ENCODE data around the gene TBC1D8.
"Not testable (repeated sequence)": the region's sequence is repeated elsewhere in the genome, so short reads cannot be mapped to it uniquely, and the experiment has no call there.

TBC1D8 gene

DNA sequence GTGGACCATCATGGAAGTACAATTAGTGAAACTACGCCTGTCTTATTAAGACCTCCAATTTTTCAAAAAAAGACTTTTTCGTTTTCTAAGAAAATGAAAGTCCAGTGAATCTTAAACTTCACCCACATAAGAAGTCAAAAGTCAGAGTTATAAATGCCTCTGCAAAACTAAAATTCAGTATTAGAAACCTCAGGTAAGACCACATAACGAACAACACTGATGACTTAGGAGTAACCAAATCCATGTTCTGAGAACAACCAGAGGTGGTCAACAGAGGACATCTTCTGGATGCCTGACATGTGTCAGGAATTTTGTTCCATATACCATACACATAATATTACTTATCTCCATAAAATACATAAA lies 86.7 kb downstream of the TBC1D8 start:
- no peak for DNase-seq (ENCODE audit: low spot score)

DNA sequence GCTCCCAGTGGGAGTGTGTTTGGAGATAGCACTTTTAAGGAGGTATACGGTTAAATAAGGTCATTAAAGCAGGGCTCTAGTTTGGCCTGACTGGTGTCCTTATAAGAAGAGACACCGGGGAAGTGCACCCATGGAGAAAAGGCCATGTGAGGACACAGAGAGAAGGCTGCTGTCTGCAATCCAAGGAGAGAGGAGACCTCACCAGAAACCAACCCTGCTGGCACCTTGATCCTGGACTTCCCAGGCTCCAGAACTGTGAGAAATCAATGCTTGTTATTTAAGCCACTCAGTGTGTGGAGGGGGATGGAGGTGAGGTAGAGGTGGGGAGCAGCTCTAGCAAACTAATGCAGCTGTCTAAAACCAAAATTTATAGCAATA lies 87.1 kb downstream of the TBC1D8 start:
- no peak for DNase-seq (ENCODE audit: low spot score)

DNA sequence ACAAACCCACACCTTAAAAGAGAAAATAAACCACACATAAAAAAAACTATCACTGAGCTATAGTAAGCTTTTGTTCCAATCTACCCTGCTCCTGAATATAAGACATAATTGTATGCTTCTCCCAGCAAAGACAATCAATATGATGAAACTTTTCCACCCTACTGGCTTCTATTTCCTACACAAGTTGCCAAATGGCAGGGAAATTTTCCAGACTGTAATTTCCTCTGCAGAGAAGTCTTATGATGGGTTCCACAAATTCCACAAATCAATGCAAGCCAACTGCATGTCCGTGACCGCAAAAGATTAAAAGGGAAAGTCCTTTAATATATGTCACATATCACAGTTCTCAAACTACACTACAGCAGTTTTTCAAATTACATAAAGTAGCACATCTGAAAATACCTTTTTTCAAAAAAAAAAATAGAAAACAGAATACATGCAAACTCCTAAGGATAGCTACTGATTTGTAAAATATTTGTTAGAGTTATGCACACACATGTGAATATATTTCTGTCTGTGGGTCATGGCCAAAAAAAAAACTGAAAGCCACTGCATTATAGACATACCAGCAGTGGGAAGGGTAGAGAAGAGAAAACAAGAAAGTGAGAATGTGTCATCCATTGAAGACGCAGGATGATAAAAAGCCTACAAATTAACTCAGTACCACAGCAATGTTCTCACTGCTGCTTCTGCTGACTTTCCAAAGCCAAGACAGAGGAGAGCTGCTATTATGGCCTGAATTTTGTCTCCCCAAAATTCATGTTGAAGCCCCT lies 87.6 kb downstream of the TBC1D8 start:
- DNase-seq (ENCODE audit: low spot score): no peak

DNA sequence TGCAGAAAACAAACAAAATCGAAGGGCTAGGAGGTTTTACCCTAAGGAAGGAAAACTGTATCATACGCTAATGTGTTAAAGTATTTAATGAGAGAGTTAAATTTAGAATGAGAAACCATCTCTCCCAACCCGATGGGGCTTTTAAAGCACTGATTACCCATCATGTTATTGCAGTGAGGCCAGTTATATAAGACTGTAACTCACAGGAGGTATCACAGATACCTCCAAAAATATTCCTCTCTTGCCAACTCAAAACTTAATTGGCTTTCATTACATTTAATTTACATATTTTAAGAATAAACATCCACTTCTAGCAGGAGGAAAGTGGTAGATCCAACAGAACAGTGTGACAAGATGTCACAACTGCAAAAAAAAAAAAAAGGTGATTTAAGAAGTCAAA lies 92.8 kb downstream of the TBC1D8 start:
- DNase-seq (ENCODE audit: low spot score): no peak

DNA sequence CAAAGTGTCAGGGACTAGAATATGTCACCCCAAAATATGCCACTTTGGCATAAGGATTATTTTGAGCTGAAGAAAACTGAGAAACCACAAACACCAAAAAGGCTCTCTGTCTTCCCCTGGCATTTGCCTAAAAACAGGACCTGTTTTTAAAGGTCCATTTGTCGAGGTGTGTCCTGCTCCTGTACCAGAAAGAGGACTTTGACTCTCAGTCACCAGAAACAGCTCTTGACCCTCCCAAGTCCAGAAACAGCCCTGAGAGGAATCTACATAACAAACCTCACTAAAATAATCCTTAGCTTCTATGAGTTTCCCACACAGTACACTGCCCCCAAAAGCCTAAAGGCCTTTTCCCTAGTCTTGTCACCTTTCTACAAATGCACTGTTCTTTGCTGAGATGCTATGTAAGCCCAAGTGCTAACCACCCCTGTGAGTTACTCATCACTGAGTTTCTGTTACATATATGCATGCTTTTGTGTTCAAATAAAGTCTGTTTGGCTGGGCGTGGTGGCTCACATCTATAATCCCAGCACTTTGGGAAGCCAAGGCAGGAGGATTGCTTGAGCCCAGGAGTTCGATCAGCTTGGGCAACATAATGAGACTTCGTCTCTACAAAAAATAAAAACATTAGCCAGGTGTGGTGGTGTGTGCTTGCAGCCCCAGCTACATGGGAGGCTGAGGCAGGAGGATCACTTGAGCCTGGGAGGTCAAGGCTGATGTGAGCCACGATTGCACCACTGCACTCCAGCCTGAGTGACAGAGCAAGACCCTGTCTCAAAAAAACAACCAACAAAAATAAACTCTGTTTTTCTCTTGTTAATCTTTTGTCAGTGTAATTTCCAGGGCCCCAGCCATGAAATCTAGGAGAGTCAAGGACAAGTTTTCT lies 93.9 kb downstream of the TBC1D8 start:
- DNase-seq (ENCODE audit: low spot score): no peak

DNA sequence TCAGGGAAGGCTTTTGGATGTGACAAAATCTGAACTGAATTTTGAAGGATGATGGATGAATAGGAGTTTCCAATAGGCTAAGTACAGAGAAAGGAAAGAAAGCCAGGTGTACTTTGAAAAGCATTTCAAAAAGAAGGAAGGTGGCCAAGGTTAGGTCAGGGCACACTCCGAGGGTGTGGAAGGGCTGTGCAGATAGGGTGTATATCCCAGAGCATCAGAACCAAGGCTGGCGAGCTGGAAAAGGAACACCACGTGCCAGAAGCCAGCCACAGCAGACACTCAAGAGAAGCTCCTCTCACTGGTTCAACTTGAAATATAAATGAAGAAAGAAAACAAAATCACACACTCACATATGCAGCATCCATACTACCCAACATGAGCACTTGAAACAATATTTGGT lies 98.1 kb downstream of the TBC1D8 start:
- no peak for DNase-seq (ENCODE audit: low spot score)

DNA sequence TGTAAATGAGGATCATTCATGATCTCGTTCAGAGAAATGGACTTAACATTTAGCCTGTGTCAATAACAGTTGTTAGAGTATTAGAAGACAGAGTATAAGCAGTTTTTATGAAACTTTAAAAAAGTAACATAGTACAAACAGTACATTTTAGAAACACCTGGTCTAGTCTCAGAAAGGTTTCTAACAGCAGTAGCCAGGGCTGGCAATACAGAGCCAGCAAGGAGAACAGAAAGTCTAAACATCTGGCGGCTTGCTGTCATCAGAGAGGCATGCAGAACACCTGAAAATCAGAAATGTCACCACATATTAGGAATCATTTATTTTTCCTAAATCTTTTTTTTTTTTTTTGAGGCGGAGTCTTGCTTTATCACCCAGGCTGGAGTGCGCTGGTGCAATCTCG lies 99.0 kb downstream of the TBC1D8 start:
- no peak for DNase-seq (ENCODE audit: low spot score)

DNA sequence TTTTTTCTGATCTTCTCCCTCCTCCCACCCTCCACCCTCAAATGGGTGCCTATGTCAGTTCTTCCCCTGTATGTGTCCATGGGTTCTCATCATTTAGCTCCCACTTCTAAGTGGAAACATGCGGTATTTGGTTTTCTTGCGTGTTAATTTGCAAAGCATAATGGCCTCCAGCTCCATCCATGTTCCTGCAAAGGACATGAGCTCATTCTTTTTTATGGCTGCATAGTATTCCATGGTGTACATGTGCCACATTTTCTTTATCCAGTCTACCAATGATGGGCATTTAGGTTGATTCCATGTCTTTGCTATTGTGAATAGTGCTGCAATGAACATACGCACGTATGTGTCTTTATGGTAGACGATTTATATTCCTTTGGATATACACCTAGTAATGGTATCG lies 100.3 kb downstream of the TBC1D8 start:
- not testable (repeated sequence) for DNase-seq (ENCODE audit: low spot score)

DNA sequence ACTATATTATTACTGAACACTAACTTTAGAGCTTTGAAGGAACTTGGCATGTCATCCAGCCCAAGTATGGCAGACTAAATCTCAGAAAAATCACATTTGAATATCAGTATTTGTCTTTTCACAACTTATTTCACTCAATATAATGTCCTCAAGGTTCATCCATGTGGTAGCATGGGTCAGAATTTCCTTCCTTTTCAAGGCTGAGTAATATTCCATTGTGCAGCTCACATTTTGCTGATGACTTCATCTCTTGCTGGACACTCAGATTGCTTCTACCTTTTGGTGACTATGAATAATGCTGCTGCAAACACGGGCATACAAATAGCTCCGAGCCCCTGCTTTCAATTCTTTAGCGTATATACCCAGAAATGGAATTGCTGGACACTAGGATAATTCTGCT lies 102.4 kb downstream of the TBC1D8 start:
- DNase-seq (ENCODE audit: low spot score): no peak

DNA sequence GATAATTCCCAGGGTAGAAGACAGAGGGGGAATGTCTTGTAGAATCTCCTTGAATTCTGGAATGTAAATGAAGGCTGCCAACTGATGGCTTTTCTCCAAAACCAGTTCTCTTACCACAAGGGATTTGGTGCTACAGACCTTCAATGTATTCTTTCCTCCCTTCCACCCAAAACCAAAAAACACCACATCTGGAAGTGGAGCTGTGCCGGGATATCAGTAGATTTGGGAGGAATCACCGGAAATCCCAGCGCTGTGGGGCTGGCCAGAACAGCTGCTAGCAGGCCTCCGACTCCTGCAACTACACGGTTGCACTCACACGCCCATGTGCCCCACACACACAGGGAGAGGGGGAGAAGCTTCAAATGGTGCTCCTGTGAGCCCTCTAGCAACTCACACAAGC lies 103.4 kb downstream of the TBC1D8 start:
- no peak for DNase-seq (ENCODE audit: low spot score)

DNA sequence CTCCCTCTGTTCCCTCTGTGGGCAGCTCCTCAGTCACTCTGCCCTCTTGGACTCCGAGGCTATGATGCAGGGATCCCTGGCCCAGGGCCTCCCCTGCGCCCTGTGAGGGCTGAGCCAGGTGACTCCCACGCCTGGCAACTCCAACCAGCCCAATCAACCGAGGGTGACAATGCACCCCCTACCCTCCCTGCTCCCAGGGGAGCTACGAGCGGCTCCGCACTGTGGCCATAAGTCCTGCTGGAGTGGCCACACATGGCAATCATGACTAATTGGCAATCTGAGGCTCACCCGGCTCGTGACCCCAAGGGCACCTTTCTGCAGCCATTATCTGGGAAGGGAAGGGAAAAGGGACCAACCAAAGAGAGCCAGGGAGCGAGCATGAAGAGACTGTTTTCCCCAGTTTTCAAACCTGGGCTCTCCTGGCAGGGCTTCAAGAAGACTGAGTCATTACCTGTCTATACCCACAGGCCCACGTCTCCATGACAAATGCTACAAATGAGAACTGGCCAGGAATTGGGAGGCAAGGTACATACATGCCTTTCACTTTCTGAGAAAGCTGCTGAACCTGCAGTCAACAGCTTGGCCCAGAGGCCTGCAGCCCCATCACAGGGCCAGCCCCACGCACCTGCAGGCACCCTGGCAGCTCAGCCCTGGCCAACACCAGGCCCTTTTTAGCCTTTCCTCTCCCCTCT lies 104.0 kb downstream of the TBC1D8 start:
- no peak for DNase-seq (ENCODE audit: low spot score)

DNA sequence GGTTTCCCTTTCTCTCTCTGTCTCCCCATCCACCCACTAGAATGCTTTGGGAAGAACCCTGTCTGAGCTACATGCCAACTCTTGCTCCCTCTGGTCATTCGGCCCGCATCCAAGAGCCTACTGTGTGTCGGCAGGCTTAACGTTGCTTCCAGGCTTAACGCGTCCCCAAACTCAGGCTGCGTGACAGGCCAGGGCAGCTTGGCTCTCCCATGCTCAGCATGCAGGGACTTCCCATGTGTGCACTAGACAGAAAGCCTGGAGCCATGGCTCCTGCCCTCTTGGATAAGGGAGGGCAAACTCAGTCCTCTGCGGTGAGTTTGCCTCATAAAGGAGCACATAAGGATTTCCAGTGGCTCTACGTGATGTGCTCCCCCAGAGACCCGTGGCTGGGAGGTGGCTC lies 105.9 kb downstream of the TBC1D8 start:
- DNase-seq (ENCODE audit: low spot score): no peak

DNA sequence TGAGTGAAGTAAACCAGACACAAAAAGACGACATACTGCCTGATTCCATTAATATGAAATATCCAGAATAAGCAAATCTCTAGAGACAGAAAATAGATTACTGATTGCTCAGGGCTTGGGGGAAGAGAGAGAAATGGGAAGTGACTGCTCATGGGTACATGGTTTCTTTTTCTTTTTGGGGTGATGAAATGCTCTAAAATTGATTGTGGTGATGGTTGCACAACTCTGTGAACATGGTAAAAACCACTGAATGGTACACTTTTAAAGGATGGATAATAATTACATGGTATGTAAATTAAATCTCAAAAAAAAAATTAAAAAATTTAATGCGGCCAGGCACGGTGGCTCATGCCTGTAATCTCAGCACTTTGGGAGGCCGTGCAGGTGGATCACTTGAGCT lies 109.8 kb downstream of the TBC1D8 start:
- no peak for DNase-seq (ENCODE audit: low spot score)

DNA sequence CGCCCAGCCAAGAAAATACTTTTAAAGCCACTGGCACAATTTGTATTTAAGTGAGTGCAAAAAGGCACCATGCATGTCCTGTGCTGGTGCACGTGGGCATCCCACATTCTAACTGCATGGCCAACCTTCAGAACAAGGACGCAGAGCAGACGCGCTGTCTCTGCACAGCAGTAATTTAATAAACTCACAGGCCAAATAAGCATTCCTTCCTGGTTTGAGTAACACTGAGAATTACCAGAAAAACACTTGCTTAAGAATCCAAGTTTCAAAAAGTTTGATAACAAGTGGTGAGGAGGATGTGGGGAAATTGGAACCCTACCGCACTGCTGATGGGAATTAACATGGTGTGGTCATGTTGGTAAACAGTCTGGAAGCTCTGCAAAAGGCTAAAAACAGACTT lies 110.4 kb downstream of the TBC1D8 start:
- no peak for DNase-seq (ENCODE audit: low spot score)

DNA sequence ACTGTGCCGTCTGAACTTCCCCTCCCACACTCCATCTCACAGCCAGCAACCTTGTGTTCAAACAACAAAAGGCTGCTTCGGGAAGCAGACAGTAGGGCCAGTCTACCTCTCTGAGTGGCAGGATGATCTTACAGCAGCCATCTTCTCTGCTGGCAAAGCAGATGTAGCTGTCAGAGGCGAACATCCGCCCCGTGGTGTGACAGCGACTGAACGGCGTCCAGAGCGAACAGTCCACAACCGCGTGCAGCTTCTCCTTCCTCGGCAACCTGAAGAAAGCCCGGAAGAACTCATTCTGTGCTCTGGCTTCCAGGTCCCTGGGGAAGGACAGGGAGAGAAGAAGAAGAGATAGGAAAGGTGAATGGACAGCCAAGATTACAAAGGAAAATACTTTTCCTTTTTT lies 111.1 kb downstream of the TBC1D8 start:
- no peak for DNase-seq (ENCODE audit: low spot score)

DNA sequence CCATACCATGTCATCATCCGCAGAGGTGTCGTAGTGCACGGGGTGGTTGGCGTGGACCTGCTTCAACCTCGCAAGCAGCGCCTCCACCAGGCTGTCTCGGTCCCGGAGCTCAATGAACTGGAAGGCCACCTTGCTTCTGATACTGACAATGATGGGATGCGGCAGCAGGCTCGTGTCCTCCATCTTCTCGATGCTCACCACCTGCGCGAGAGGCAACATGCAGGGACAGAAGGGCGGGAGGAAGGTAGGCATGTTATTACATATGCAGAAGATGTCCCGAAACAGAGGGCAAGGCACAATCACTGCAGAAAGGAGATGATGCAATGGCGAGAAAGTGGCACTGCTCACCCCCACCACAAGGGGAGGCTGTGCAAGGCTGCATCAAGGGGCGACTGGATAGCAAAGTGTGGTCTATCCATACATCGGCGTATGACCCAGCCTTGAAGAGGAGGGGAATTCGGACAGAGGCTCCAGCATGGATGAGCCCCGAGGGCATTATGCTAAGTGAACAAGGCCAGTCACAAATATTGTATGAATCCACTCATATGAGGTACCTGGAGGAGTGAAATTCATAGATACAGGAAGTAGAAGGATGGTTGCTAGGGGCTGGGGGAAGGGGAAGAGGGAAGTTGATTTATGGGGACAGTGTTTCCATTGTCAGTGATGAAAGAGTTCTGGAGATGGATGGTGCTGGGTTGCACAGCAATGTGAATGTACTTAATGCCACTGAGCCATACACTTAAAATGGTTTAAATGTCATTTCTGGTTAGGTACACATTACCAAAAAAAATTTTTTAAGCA lies 112.5 kb downstream of the TBC1D8 start:
- no peak for DNase-seq (ENCODE audit: low spot score)

DNA sequence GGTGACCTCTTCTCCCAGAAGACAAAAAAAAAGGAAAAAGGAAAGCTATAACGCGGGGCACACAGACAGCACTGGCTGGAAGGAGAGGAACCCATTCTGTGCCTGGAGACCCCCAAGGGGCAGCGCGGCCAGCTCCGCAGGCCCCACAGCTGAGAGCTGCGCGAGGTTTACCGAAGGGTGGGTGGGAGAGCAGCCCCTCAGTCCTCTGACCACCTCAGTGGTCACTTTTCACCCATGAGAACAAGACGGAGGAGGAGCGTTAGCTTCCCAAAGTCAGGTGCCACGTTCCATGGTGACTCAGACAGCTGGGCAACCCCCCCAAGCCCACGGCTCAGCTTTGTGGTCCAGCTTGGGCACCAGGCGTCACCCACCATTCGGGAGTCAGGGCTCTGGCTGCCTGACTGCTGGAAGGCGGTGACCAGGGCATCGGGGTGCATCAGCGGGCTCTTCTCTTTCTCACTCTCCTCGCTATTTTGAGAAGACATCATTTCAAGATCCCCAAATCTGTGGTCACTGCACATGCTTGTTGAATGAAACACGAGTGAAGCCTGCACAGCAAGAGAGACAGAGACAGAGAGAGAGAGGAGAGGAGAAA lies 113.9 kb downstream of the TBC1D8 start:
- no peak for DNase-seq (ENCODE audit: low spot score)

DNA sequence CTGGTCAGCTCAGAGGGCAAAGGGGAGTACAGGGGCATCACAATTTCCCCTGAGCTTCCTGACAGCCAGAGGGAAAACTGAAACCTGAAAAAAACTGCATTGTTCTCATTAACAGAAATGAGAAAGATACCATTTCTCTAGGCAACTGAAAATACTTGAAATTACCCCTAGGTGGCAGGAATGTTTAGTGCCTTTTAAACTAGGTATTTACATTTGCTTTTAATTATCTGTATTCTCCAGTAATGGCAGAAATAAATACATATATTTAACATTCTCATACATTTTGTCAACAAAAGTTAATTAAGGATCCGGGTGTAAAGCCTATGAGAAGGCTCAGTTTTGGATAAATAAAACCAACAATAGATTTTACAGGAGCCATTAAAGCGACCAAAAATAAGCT lies 114.6 kb downstream of the TBC1D8 start:
- DNase-seq (ENCODE audit: low spot score): no peak

DNA sequence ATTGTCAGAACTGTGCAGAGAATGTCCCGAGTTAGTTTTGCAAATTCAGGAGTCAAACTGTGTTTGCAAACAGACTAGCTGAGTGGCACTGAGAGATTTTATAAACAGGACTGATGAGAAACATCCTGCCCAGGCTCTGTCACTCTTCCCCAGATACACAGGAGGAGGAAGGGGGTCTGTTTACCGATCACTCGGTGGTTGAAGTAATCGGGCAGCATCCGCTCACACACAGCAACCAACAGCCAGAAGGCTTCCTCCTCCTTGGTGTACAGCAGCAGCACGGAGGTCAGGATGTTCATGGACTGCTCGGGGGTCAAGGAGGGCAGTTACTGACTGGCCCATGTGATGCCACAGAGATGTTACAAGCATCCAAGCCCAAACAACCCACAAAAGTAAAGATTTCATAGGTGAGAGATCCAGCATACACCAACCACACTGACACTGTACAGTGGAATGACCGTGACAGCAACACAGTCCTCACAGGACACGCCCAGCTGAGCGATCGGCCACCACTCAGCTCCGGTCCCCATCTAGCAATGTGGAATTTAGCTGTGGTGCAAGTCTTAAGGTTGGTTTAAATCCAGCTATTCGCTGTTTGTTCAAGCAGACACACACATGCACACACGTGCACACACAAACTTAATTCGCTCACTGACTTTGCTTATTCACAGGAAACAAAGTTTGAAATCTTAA lies 119.0 kb downstream of the TBC1D8 start:
- DNase-seq (ENCODE audit: low spot score): no peak

DNA sequence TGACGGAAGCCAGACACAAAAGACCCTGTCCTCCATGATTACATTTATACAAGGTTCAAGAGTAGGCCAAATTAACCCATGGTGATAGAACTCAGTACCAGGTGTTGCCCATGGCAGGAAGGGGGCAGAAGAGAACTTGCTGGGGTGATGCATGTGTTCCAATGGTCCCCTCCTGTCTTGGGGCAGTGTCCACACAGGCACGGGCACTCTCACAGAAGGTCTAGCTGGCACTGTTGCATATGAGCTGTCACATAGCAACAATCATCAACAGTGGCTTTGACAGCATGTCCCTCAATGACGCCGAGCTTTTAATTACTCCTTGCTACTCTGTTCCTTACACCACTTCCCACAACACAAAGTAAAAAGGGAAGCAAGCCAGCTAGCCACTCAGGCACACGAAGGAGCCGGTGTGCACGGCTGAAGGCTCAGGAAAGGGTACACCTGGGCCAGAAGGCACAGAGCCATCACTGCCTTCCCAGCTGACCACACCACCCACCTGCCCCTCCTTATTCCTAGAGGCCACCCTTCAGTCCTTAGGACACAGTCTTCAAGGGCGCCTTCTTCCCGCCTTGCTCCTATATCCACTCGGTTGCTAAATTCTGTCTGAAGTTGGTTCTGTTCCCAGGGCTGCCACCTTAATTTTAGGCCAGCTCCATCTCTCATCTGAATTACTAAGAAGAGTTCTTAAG lies 120.2 kb downstream of the TBC1D8 start:
- DNase-seq (ENCODE audit: low spot score): no peak

DNA sequence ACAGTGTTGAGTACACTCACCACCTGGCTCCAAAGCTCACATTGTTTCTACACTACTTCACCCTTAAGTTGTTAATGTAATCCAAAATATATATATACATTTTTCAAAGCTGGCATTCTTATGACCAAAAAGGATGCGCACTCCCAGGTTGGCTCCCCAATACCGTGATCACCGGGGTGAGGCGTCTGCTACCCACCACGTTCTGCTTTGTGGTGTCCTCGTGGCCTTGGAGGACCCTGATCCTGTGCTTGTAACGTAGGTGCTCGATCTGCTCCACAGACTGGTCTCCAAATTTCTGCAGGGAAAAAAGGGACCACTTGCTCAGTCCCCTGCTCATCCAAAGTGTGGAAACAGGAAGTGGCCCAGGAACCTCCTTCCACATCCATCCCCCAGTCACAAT lies 123.3 kb downstream of the TBC1D8 start:
- no peak for DNase-seq (ENCODE audit: low spot score)

Measured in iPS-NIHi11 (cell line).